ENCODE data around the gene RHOG. TPM values are rescaled to one million over a fixed set of nuclear protein-coding genes. Genes with fewer than 3 reads are reported as not detected.

The RHOG gene
- total and polyA plus RNA-seq, 9 of the 15 experiments (the other 6 are each of a cell fraction or from before 2014, with no cell fraction given) = 22.6 to 162 (median 80.3) TPM

- no peak for TF ChIP-seq MBD2 (IDR thresholded peaks at IDR 0.05; ENCODE audit: borderline replicate concordance, low read depth)
- peak; percentile 86 for TF ChIP-seq CREM (IDR thresholded peaks at IDR 0.05; ENCODE audit: low read depth)
- peak; percentile 41 for TF ChIP-seq HCFC1 (IDR thresholded peaks at IDR 0.05; ENCODE audit: low read depth, low read length)
- TF ChIP-seq SMARCB1 (IDR thresholded peaks at IDR 0.05; ENCODE audit: insufficient read length, low read depth) = no peak
- TF ChIP-seq SRSF9 (IDR thresholded peaks at IDR 0.05; ENCODE audit: borderline replicate concordance, low read depth, low read length) = no peak
- TF ChIP-seq PYGO2 (tag; IDR thresholded peaks at IDR 0.05) = no peak
- TF ChIP-seq ZBTB2 (IDR thresholded peaks at IDR 0.05) = peak; percentile 20; the same call in 1 of the 2 replicates
- TF ChIP-seq HDAC2 (IDR thresholded peaks at IDR 0.05) = 0 out of 2 replicates have a peak, but pooled peaks have one; percentile 20
- TF ChIP-seq CREB1 (IDR thresholded peaks at IDR 0.05) = peak; percentile 70
- peak; percentile 87 for TF ChIP-seq CREB1 (CRISPR knock-in tag; IDR thresholded peaks at IDR 0.05)
- no peak for TF ChIP-seq FOS (IDR thresholded peaks at IDR 0.05; ENCODE audit: extremely low read depth, insufficient read length)
- no peak for TF ChIP-seq CGGBP1 (CRISPR knock-in tag; IDR thresholded peaks at IDR 0.05)
- TF ChIP-seq CTCF (IDR thresholded peaks at IDR 0.05 in 2 of 3, conservative IDR thresholded peaks at IDR 0.05 in 1 of 3; ENCODE audit: insufficient read depth in 2 of 3, low read depth in 1 of 3, low read length in 3 of 3) = peak; percentile 95 to 96 (median 95)
- TF ChIP-seq CTBP1 (IDR thresholded peaks at IDR 0.05; ENCODE audit: borderline replicate concordance) = peak; percentile 58; the same call in 1 of the 2 replicates
- no peak for TF ChIP-seq MIER1 (IDR thresholded peaks at IDR 0.05; ENCODE audit: low read depth)
- no peak for TF ChIP-seq NFATC3 (IDR thresholded peaks at IDR 0.05)
- no peak for TF ChIP-seq CBFB (CRISPR knock-in tag; IDR thresholded peaks at IDR 0.05)
- no peak for TF ChIP-seq PRPF4 (IDR thresholded peaks at IDR 0.05; ENCODE audit: insufficient read depth, low read depth, low read length, poor library complexity, severe bottlenecking)
- no peak for TF ChIP-seq SMARCA5 (IDR thresholded peaks at IDR 0.05)
- 0 out of 2 replicates have a peak, but pooled peaks have one; percentile 20 for TF ChIP-seq KDM2B (CRISPR knock-in tag; IDR thresholded peaks at IDR 0.05)
- TF ChIP-seq SRSF1 (IDR thresholded peaks at IDR 0.05; ENCODE audit: low read depth, low read length) = no peak
- TF ChIP-seq MAFG (tag; conservative IDR thresholded peaks at IDR 0.05) = no peak
- TF ChIP-seq RBM17 (IDR thresholded peaks at IDR 0.05; ENCODE audit: borderline replicate concordance, low read depth, low read length) = no peak
- TF ChIP-seq MEF2A (IDR thresholded peaks at IDR 0.05; ENCODE audit: control insufficient read depth, low read depth, low read length) = no peak
- no peak for TF ChIP-seq RFX5 (IDR thresholded peaks at IDR 0.05; ENCODE audit: low read depth, low read length)
- TF ChIP-seq KLF13 (tag; IDR thresholded peaks at IDR 0.05; ENCODE audit: borderline replicate concordance, low read depth) = peak; percentile 9; the same call in 1 of the 2 replicates
- peak; percentile 76 for TF ChIP-seq L3MBTL2 (IDR thresholded peaks at IDR 0.05)
- TF ChIP-seq MCM2 (IDR thresholded peaks at IDR 0.05; ENCODE audit: low read depth) = no peak
Measured at GRCh38 chr11:3854977-3855807, 14.4 kb upstream of the RHOG start, which contains the start of gene STIM1 (continued).

Measured in K562 (cell line).